ENCODE data around the gene ZP3.
"Not testable (repeated sequence)": the region's sequence is repeated elsewhere in the genome, so short reads cannot be mapped to it uniquely, and the experiment has no call there.

GRCh38 chr7:76403097-76403496 is 21.7 kb upstream of the ZP3 start:
- TF ChIP-seq CTCF, POLR2A (IDR thresholded peaks at IDR 0.05): not testable (repeated sequence)

Measured in Peyer's patch (tissue), 4 donors.